Ishikawa (cell line): ENCODE measurements around the gene C17orf50.

Source experiments
- CEBPB ChIP-seq: IDR thresholded peaks from 2 replicates; pipeline ENCODE4 v1.6.1; 2012
- TF ChIP-seq, protein P1 (sequence below): IDR thresholded peaks from 2 replicates; pipeline ENCODE4 v1.6.1; 2012

DNA sequence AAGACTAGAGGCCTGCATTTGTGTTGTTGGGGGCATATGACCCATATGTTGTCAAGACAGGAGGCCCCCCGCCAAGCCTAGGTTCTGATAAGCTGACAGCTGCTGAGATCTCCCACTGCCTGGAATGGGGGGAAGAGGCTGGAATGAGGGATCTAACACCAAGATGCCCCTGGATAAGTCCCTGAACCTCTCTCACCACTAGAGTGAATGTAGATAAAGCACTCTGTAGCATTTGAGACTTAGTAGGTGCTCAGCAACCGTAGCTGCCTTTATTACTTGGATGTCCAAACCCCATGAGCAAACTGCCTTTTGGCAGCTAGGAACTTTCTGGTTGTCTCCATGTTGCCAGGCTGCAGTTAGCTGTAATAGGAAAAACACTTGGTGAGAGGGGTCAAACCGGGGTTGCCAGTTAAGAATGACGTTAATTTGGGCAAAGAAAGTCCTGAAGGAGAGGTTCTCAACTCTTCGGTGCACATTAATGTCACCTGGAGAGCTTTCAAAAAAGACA is 33.7 kb upstream of the C17orf50 start:
- no peak for TF ChIP-seq CEBPB
- TF ChIP-seq, protein P1, sequence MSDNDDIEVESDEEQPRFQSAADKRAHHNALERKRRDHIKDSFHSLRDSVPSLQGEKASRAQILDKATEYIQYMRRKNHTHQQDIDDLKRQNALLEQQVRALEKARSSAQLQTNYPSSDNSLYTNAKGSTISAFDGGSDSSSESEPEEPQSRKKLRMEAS, result no peak
